HG02610 (cell line): ENCODE measurements around the gene SHISAL2B.
A peak's percentile ranks its signal among the peaks of the same experiment; 100 is the strongest.
"Not testable (repeated sequence)": the region's sequence is repeated elsewhere in the genome, so short reads cannot be mapped to it uniquely, and the experiment has no call there.

ENCODE experiments used
- ATAC-seq: cut with Tn5 transposase; IDR thresholded peaks from one replicate; pipeline ENCODE4 v1.9.1; 2021; ENCODE audit warnings: mild to moderate bottlenecking, moderate library complexity; ENCODE audit not compliant: unreplicated experiment

SHISAL2B gene

DNA sequence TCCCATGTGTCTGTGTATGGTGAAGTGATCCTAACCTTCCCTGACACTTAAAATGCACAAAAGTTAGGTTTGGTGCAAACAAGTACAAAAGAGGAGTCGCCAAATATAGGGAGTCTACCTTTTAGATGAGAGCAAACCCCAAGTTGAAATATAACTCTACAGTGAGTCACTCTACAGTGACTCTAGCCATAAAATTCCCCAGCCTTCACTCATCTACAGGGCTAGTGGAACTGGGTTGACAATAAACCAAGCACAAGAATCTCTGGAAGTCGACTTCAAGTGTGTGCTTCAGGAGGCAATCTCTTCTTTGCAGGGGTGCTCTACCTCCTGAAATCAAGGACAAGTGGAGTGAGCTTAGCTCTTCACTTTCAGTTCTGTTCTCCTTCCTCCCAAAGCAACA lies 3.3 kb downstream of the SHISAL2B start:
- ATAC-seq: no peak

DNA sequence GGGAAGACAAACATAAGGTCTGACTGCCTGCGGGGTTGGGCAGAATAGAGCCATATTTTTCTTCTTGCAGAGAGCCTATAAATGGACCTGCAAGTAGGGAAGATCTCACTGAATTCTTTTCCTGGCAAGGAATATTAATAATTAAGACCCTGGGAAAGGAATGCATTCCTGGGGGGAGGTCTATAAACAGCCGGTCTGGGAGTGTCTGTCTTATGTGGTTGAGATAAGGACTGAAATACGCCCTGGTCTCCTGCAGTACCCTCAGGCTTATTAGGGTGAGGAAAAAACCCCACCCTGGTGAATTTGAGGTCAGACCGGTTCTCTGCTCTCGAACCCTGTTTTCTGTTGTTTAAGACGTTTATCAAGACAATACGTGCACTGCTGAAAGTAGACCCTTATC lies 6.1 kb downstream of the SHISAL2B start:
- not testable (repeated sequence) for ATAC-seq

- ATAC-seq: no peak
These were observed 10.5 kb downstream of the SHISAL2B start for GRCh38 chr5:64700765-64701164.

DNA sequence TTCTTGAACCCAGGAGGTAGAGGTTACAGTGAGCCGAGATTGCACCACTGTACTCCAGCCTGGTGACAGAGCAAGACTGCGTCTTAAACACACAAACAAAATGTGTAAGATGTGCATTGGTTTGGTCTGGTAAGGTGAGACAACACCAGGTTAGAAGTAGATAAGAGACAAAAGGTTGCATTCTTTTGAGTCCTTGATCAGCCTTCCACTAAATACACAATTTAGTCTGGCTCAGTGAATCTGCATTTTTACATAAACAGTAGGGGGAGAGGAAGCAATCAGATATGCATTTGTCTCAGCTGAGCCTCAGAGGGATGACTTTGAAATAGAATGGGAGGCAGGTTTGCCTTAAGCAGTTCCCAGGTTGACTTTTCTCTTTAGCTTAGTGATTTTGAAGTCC lies 15.8 kb downstream of the SHISAL2B start:
- ATAC-seq: not testable (repeated sequence)

DNA sequence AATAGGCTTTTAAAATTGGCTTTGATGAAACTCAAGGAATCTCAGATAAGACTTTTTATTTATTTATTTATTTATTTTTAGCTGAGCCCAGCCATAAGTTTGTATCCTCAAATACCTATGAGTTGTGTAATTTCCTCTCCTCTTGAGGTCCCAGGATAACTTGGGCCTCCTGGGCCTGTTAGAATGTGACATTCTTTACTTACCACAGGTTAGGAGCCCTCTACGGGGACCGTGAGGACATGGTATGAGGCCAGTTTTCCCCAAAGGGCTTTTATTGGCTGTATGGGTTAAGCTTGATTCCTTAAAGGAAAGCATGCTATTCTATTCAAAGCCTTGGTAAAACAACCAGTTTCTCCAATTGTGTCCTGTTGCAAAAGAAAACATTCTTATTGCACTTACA lies 16.9 kb downstream of the SHISAL2B start:
- no peak for ATAC-seq

DNA sequence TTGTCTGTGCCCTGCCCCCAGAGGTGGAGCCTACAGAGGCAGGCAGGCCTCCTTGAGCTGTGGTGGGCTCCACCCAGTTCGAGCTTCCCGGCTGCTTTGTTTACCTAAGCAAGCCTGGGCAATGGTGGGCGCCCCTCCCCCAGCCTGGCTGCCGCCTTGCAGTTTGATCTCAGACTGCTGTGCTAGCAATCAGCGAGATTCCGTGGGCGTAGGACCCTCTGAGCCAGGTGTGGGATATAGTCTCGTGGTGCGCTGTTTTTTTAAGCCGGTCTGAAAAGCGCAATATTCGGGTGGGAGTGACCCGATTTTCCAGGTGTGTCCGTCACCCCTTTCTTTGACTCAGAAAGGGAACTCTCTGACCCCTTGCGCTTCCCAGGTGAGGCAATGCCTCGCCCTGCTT lies 24.2 kb downstream of the SHISAL2B start:
- ATAC-seq: not testable (repeated sequence)

DNA sequence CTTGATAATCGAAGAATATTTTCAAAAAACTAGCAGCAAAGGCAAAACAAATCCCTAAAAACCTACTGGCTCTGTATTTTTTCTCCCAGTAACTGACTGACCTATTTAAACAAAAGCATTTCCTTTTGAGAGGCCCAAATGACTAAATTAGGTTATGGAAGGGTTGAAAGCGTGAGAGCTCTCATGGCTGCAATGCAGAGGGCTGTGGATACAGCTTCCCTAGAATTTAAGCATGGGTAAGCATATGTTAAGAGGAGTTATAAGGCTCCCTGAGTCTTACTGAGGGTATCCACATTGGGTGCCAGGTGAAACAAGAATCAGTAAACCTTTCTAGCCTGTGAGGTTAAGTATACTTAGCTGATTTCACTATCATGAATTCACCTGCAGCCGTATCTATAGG lies 32.3 kb downstream of the SHISAL2B start:
- ATAC-seq: no peak

DNA sequence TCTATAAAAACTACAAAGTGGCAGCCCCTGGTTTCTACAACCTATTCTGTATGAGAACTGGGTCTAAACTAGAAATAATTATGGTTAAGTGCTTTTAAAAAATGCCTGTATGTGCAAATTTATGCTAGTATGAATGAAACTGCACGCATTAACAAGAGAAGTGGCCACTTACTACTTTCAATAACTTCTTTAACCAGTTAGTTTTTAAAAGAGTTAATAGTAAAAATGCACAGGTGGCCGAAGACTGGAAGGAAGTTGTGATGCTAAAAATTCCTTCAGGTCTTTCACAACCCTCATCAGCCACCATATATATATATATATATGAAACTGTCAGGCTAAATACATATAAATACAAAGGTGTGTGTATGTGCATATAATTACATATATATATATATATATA lies 36.8 kb downstream of the SHISAL2B start:
- no peak for ATAC-seq

- no peak for ATAC-seq
These were observed 52.1 kb downstream of the SHISAL2B start for GRCh38 chr5:64742411-64742810.

- no peak for ATAC-seq
These were observed 52.5 kb downstream of the SHISAL2B start for GRCh38 chr5:64742821-64743220.

DNA sequence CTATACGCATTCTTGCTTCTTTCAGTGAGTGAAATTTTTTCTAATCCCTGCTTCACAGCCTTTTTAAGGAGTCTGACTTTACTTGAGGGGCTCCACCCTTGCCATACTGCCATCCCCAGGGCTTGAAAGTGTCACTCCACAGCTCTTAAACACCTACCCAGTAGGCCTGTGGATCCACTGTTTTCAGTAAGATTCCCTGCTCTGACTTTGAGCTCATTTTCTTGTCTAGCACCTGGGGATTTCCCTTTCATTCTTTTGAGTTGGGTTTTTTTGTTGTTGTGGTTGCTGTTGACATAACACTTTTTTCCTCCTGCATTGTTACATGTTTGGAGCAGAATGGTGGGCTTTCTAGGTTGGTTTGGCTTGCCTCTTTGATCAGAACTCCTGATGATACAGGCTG lies 54.6 kb downstream of the SHISAL2B start:
- peak; percentile 65 for ATAC-seq

DNA sequence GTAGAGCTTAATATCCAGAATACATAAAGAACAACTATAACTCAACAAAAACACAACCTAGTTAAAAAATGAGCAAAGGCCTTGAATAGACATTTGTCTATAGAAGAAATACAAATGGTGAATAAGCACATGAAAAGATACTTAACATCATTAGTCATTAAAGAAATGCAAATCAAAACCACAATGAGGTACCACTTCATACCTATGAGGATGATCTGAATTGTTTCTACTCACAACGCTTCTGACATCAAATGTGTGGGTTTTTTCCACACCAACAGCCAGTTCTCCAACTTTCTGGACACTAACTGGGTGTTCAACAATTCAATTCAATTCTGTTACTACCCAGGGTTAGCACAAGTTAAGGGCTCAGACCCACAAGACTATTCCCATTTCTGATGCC lies 56.1 kb downstream of the SHISAL2B start:
- no peak for ATAC-seq

GRCh38 chr5:64749385-64749784 lies 59.1 kb downstream of the SHISAL2B start:
- no peak for ATAC-seq

GRCh38 chr5:64754066-64754465 lies 63.8 kb downstream of the SHISAL2B start:
- ATAC-seq: no peak

DNA sequence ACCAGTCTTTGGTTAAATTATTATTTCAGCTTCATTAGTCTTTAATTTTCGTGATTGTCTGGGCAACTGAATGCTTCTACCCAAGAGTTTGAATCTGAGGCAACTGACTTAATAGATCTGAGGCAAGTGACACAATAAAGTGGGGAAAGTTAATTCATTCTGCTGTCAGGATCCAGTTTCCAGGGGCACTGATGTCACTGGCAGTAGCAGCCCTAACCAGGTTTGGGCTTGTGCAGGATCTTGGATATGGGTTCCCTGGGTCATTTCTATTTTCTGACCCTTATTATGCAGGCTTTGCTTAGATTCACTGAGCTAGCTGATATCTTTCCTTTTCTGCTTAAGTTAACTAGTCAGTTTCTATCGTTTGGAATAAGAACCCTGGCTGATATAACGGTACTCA lies 68.6 kb downstream of the SHISAL2B start:
- ATAC-seq: no peak

- ATAC-seq: no peak
These were observed 69.8 kb downstream of the SHISAL2B start for GRCh38 chr5:64759960-64760660.

GRCh38 chr5:64763948-64764503 lies 73.7 kb downstream of the SHISAL2B start:
- no peak for ATAC-seq

DNA sequence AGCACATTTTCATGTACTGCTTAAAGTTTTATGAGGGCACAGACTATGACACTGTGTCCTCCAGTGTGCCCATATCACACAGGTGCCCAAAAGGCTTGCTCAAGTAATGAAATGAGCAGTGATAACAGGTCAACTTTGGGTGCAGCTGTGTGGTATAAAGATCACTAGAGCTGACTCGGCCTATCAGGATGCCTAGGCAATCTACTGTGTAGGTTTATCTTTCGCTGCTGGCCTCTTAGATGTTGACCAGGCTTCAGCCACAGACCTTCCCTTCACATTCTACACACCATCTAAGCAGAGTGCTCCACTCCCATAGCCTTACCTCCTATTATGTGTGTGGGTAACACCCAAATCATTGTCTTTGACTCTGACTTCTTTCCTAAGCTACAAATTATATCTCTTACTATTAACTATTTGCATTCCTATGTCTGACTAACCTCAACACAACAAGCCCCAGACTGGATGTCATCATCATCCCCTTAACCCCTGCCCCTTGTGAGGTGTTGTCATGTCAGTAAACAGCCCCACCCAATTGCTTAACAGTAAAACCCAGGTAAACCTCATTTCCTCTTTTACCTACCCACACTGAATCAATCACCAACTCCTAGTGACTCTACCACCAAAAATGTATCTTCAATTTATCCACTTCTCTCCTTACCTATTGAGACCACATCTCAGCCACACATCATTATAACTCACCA lies 75.7 kb downstream of the SHISAL2B start:
- no peak for ATAC-seq

- ATAC-seq: no peak
These were observed 76.6 kb downstream of the SHISAL2B start for GRCh38 chr5:64766941-64767340.
